Measurements from ENCODE around the gene RPS6KA4. TPM values are rescaled to one million over a fixed set of nuclear protein-coding genes. Genes with fewer than 3 reads are reported as not detected.

The RPS6KA4 gene
- total and polyA plus RNA-seq, 4 experiments from 2014 or later = 6.7 to 38.7 (median 23.2) TPM

GRCh38 chr11:64348383-64349024 is 10.5 kb upstream of the RPS6KA4 start:
- Histone ChIP-seq H3K36me3 (ENCODE audit: insufficient read depth, low read length) (peaks cover 28% of the 10 kb centered on the region), H3K9me3 (ENCODE audit: control insufficient read depth in 1 of 2, low read length in 2 of 2) (no peaks in the 10 kb centered on the region), H3K27me3 (ENCODE audit: insufficient read depth, low read length) (no peaks in the 10 kb centered on the region), H3K4me1 (ENCODE audit: insufficient read depth, low read length) (peaks cover under 1% of the 10 kb centered on the region), H3K4me3 (ENCODE audit: low read length in 2 of 2) (no peak overlapping the region), H3K27ac (ENCODE audit: low read depth, low read length) (no peak overlapping the region)
- Mint-ChIP-seq H3K9me3 (no peaks in the 10 kb centered on the region), H3K4me3 (no peak overlapping the region), H3K27me3 (no peaks in the 10 kb centered on the region), H3K27ac (no peak overlapping the region), H3K4me1 (peaks cover 0 to 5% (median 4%) of the 10 kb centered on the region in 4 donors), H3K36me3 (peaks cover 8 to 26% of the 10 kb centered on the region in 2 donors)
- ChIA-PET CTCF (ENCODE audit: partially characterized antibody) (interaction anchor here (1.0 kb wide), 1 partner anchor 11 kb away, joined by 3 read pairs; no protein-coding TSS in a partner anchor), POLR2A (ENCODE audit: partially characterized antibody) (interaction anchor here (0.6 kb wide), 1 partner anchor 39 kb away, joined by 3 read pairs; no protein-coding TSS in a partner anchor)
- intact Hi-C loops (cut with micrococcal nuclease) = no loop called here
- DNase-seq = no peak

- Mint-ChIP-seq H3K9me3 (no peaks in the 10 kb centered on the region), H3K36me3 (peaks cover 8 to 26% of the 10 kb centered on the region in 2 donors), H3K27ac (no peak overlapping the region), H3K27me3 (no peaks in the 10 kb centered on the region), H3K4me1 (peaks cover 0 to 5% (median 4%) of the 10 kb centered on the region in 4 donors), H3K4me3 (no peak overlapping the region)
- H3K27me3 ChIP-seq (ENCODE audit: insufficient read depth, low read length) = no peaks in the 10 kb centered on the region
- H3K27ac ChIP-seq (ENCODE audit: low read depth, low read length) = no peak overlapping the region
- intact Hi-C loops (cut with micrococcal nuclease) = no loop called here
- no peaks in the 10 kb centered on the region for H3K9me3 ChIP-seq (ENCODE audit: control insufficient read depth in 1 of 2, low read length in 2 of 2)
- DNase-seq = no peak
- H3K4me1 ChIP-seq (ENCODE audit: insufficient read depth, low read length) = no peaks in the 10 kb centered on the region
- CTCF ChIA-PET (ENCODE audit: partially characterized antibody) = interaction anchor here (1.0 kb wide), 1 partner anchor 11 kb away, joined by 3 read pairs; no protein-coding TSS in a partner anchor
- no peak overlapping the region for H3K4me3 ChIP-seq (ENCODE audit: low read length in 2 of 2)
- POLR2A ChIA-PET (ENCODE audit: partially characterized antibody) = no interaction called here
- H3K36me3 ChIP-seq (ENCODE audit: insufficient read depth, low read length) = peaks cover 23% of the 10 kb centered on the region
Measured at GRCh38 chr11:64349025-64349387, 10.0 kb upstream of the RPS6KA4 start.

GRCh38 chr11:64349404-64349803 is 9.6 kb upstream of the RPS6KA4 start:
- H3K36me3 ChIP-seq (ENCODE audit: insufficient read depth, low read length) = peaks cover 19% of the 10 kb centered on the region

DNA sequence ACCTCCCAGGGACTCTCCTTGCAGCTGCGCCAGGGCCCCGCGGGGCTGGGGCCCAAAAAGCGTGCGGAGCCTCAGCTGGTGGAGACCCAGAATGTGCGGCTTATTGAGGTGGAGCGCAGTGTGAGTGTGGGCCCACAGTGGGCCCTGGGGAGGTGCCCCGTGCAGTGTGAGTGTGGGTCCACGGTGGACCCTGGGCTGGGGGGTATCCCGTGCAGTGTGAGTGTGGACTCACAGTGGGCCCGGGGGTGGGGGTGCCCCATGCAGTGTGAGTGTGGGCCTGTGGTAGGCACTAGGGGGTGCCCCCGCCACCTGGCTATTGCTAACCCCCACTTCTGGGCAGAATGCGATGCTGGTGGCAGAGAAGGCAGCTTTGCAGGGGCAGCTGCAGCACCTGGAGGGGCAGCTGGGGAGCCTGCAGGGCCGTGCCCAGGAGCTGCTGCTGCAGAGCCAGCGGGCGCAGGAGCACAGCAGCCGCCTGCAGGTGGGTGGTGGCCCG is 7.8 kb upstream of the RPS6KA4 start:
- no peaks in the 10 kb centered on the region for H3K4me1 ChIP-seq (ENCODE audit: insufficient read depth, low read length)
- H3K4me1 Mint-ChIP-seq = no peaks in the 10 kb centered on the region
- H3K4me3 ChIP-seq (ENCODE audit: low read length in 2 of 2) = no peak overlapping the region
- intact Hi-C loops (cut with micrococcal nuclease) = no loop called here
- no peaks in the 10 kb centered on the region for H3K27me3 ChIP-seq (ENCODE audit: insufficient read depth, low read length)
- peaks cover 9% of the 10 kb centered on the region for H3K36me3 ChIP-seq (ENCODE audit: insufficient read depth, low read length)
- CTCF ChIA-PET (ENCODE audit: partially characterized antibody) = no interaction called here
- no peak overlapping the region for H3K4me3 Mint-ChIP-seq
- H3K9me3 ChIP-seq (ENCODE audit: control insufficient read depth in 1 of 2, low read length in 2 of 2) = no peaks in the 10 kb centered on the region
- no peak overlapping the region for H3K27ac Mint-ChIP-seq
- no peak overlapping the region for H3K27ac ChIP-seq (ENCODE audit: low read depth, low read length)
- DNase-seq = no peak
- peaks cover 0 to 15% of the 10 kb centered on the region in 2 donors for H3K36me3 Mint-ChIP-seq
- no peaks in the 10 kb centered on the region for H3K9me3 Mint-ChIP-seq
- H3K27me3 Mint-ChIP-seq = no peaks in the 10 kb centered on the region
- POLR2A ChIA-PET (ENCODE audit: partially characterized antibody) = no interaction called here

More at GRCh38 chr11:64349404-64349803, 9.6 kb upstream of the RPS6KA4 start:
- Histone ChIP-seq H3K27me3 (ENCODE audit: insufficient read depth, low read length) (no peaks in the 10 kb centered on the region), H3K4me3 (ENCODE audit: low read length in 2 of 2) (no peak overlapping the region), H3K4me1 (ENCODE audit: insufficient read depth, low read length) (no peaks in the 10 kb centered on the region), H3K27ac (ENCODE audit: low read depth, low read length) (no peak overlapping the region), H3K9me3 (ENCODE audit: control insufficient read depth in 1 of 2, low read length in 2 of 2) (no peaks in the 10 kb centered on the region)
- POLR2A ChIA-PET (ENCODE audit: partially characterized antibody) = no interaction called here
- Mint-ChIP-seq H3K27ac (no peak overlapping the region), H3K4me3 (no peak overlapping the region), H3K9me3 (no peaks in the 10 kb centered on the region), H3K4me1 (peaks cover 0 to 5% (median 4%) of the 10 kb centered on the region in 4 donors), H3K27me3 (no peaks in the 10 kb centered on the region), H3K36me3 (peaks cover 8 to 26% of the 10 kb centered on the region in 2 donors)
- CTCF ChIA-PET (ENCODE audit: partially characterized antibody) = interaction anchor here (1.0 kb wide), 1 partner anchor 10 kb away, joined by 3 read pairs; no protein-coding TSS in a partner anchor
- intact Hi-C loops (cut with micrococcal nuclease) = no loop called here
- DNase-seq = no peak

GRCh38 chr11:64352099-64352994 is 6.6 kb upstream of the RPS6KA4 start:
- H3K27ac Mint-ChIP-seq = no peak overlapping the region
- peaks cover 0 to 17% of the 10 kb centered on the region in 2 donors for H3K36me3 Mint-ChIP-seq
- DNase-seq = no peak
- H3K4me1 ChIP-seq (ENCODE audit: insufficient read depth, low read length) = peaks cover 2% of the 10 kb centered on the region
- H3K27me3 Mint-ChIP-seq = no peaks in the 10 kb centered on the region
- H3K4me1 Mint-ChIP-seq = peaks cover 0 to 6% (median 4%) of the 10 kb centered on the region in 4 donors
- POLR2A ChIA-PET (ENCODE audit: partially characterized antibody) = interaction anchor here (0.8 to 1.2 kb wide), 4 partner anchors 12 to 48 kb away, joined by 3 to 4 read pairs (median 3); partner anchors contain the start of genes CCDC88B, PRDX5 and TRMT112
- intact Hi-C loops (cut with micrococcal nuclease) = no loop called here
- H3K27me3 ChIP-seq (ENCODE audit: insufficient read depth, low read length) = no peaks in the 10 kb centered on the region
- H3K9me3 ChIP-seq (ENCODE audit: control insufficient read depth in 1 of 2, low read length in 2 of 2) = no peaks in the 10 kb centered on the region
- CTCF ChIA-PET (ENCODE audit: partially characterized antibody) = interaction anchor here (1.4 to 4.3 kb wide), 2 partner anchors 10 to 34 kb away, joined by 4 to 21 read pairs; partner anchors contain the start of genes PRDX5 and TRMT112
- peaks cover 6% of the 10 kb centered on the region for H3K36me3 ChIP-seq (ENCODE audit: insufficient read depth, low read length)
- H3K4me3 Mint-ChIP-seq = no peak overlapping the region
- no peak overlapping the region for H3K27ac ChIP-seq (ENCODE audit: low read depth, low read length)
- no peaks in the 10 kb centered on the region for H3K9me3 Mint-ChIP-seq
- no peak overlapping the region for H3K4me3 ChIP-seq (ENCODE audit: low read length in 2 of 2)

DNA sequence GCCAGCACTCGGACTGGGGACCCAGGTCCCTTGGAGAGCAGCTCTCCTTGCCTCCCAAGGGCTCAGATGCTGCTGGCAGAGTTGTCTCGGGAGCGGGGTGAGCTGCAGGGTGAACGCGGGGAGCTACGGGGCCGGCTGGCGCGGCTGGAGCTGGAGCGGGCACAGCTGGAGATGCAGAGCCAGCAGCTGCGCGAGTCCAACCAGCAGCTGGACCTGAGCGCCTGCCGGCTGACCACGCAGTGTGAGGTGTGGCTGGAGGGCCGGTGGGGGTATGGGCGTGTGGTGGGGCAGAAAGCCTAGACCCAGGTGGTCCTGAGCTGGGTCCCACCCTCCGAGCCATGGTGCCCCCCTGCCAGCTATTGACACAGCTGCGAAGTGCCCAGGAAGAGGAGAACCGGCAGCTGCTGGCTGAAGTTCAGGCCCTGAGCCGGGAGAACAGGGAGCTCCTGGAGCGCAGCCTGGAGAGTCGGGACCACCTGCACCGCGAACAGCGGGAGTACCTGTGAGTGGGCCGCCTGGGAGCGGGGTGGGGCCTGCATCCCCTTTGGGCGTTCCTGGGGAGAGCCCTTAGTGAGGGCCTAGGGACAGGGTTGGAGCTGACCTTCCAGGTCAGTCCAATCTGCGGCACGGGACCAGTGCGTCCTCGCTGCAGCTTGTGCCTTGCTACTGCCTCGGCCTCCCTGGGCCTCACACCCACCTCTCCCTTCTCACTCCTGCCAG is 5.8 kb upstream of the RPS6KA4 start:
- H3K9me3 Mint-ChIP-seq = no peaks in the 10 kb centered on the region
- DNase-seq = no peak
- H3K27me3 Mint-ChIP-seq = no peaks in the 10 kb centered on the region
- no peak overlapping the region for H3K27ac Mint-ChIP-seq
- intact Hi-C loops (cut with micrococcal nuclease) = no loop called here
- no peaks in the 10 kb centered on the region for H3K9me3 ChIP-seq (ENCODE audit: control insufficient read depth in 1 of 2, low read length in 2 of 2)
- no peak overlapping the region for H3K4me3 ChIP-seq (ENCODE audit: low read length in 2 of 2)
- H3K27me3 ChIP-seq (ENCODE audit: insufficient read depth, low read length) = no peaks in the 10 kb centered on the region
- no peak overlapping the region for H3K27ac ChIP-seq (ENCODE audit: low read depth, low read length)
- ChIA-PET CTCF (ENCODE audit: partially characterized antibody) (interaction anchor here (1.4 to 4.3 kb wide), 2 partner anchors 11 to 35 kb away, joined by 4 to 21 read pairs; partner anchors contain the start of genes PRDX5 and TRMT112), POLR2A (ENCODE audit: partially characterized antibody) (interaction anchor here (0.6 to 1.2 kb wide), 4 partner anchors 13 to 48 kb away, joined by 3 to 4 read pairs (median 3); partner anchors contain the start of genes CCDC88B, PRDX5 and TRMT112)
- peaks cover 0 to 14% of the 10 kb centered on the region in 2 donors for H3K36me3 Mint-ChIP-seq
- peaks cover 5 to 13% (median 9%) of the 10 kb centered on the region in 4 donors for H3K4me1 Mint-ChIP-seq
- H3K4me1 ChIP-seq (ENCODE audit: insufficient read depth, low read length) = peaks cover 10% of the 10 kb centered on the region
- H3K4me3 Mint-ChIP-seq = no peak overlapping the region
- H3K36me3 ChIP-seq (ENCODE audit: insufficient read depth, low read length) = peaks cover 5% of the 10 kb centered on the region
